ENCODE data around the gene ITCH.

Gene ITCH

GRCh38 chr20:34557936-34558319 is 194.9 kb downstream of the ITCH start:
- DNase-seq (ENCODE audit: low spot score): no peak

- peak; percentile 88 for DNase-seq (ENCODE audit: low spot score)
Measured at GRCh38 chr20:34558320-34559218, 195.5 kb downstream of the ITCH start, which contains the start of gene MAP1LC3A. Gene MAP1LC3A, plus strand, starts transcription at chr20:34558718. Its CDS starts 151 bp downstream, at chr20:34558869.

- no peak for DNase-seq (ENCODE audit: low spot score)
Measured at GRCh38 chr20:34559311-34560140, 196.5 kb downstream of the ITCH start.

- no peak for DNase-seq (ENCODE audit: low spot score)
Measured at GRCh38 chr20:34560141-34560523, 197.1 kb downstream of the ITCH start.

GRCh38 chr20:34560614-34561013 is 197.5 kb downstream of the ITCH start:
- DNase-seq (ENCODE audit: low spot score): no peak
